Panc1 (cell line): Measurements from ENCODE around the gene EYA2. TPM values are rescaled to one million over a fixed set of nuclear protein-coding genes. Genes with fewer than 3 reads are reported as not detected.

Experiments
- ATAC-seq: fragments of 200-7000 bp; cut with Tn5 transposase; 2 replicates; pipeline ENCODE4 v1.9.1; 2020; ENCODE audit warnings: mild to moderate bottlenecking, moderate library complexity
- BruUV-seq: library from RNA; stranded (reverse); fragments of 400-500 nt; replicated peaks from 2 replicates; lab custom pipeline; 2021; lab: Mats Ljungman, UMichigan
- CTCF ChIA-PET: fragments of 300-600 bp; sonication (Branson Sonifier 250); formaldehyde crosslinking; loops from one replicate; lab custom pipeline; 2022; ENCODE audit warnings: antibody characterized with exemption; lab: Charles Lee
- POLR2A ChIA-PET: fragments of 300-600 bp; sonication (Branson Sonifier 250); formaldehyde crosslinking; loops from one replicate; lab custom pipeline; 2022; ENCODE audit warnings: antibody characterized with exemption; lab: Charles Lee
- DNase-seq: peaks from one replicate; pipeline ENCODE4 v3.0.0-alpha.2; 2010; ENCODE audit warnings: low read depth, low spot score
- H3K27ac ChIP-seq: 2 replicates; pipeline ENCODE4 v1.5.1; 2011; ENCODE audit warnings: mild to moderate bottlenecking, low read length, inconsistent platforms
- H3K27me3 ChIP-seq: fragments of 200-500 bp; sonication (Bioruptor generic); 2 replicates; pipeline ENCODE4 v1.6.0; 2014; ENCODE audit warnings: low read length, inconsistent platforms; ENCODE audit not compliant: control insufficient read depth, insufficient read depth
- H3K36me3 ChIP-seq: fragments of 200-500 bp; sonication (Bioruptor generic); 2 replicates; pipeline ENCODE4 v1.5.1; 2014; ENCODE audit warnings: inconsistent platforms, mild to moderate bottlenecking, low read length, moderate library complexity; ENCODE audit not compliant: control insufficient read depth, insufficient read depth
- H3K4me1 ChIP-seq: 2 replicates; pipeline ENCODE4 v1.5.1; 2011; ENCODE audit warnings: inconsistent platforms, mild to moderate bottlenecking, low read length, moderate library complexity; ENCODE audit not compliant: control insufficient read depth, insufficient read depth
- H3K4me3 ChIP-seq, 2 experiments: 2 replicates each; pipeline ENCODE4 v1.5.1; 2011 to 2012; ENCODE audit warnings: low read depth in 2 of 2, low read length in 2 of 2, mild to moderate bottlenecking in 2 of 2, inconsistent platforms in 1 of 2, moderate library complexity in 1 of 2
- H3K9me3 ChIP-seq: fragments of 200-500 bp; sonication (Bioruptor generic); 2 replicates; pipeline ENCODE4 v1.5.1; 2014; ENCODE audit warnings: low read depth, mild to moderate bottlenecking, inconsistent platforms, low read length, moderate library complexity; ENCODE audit not compliant: control insufficient read depth, insufficient read depth
- POLR2AphosphoS5 ChIP-seq: IDR thresholded peaks from 2 replicates; pipeline ENCODE4 v1.6.1; 2012; ENCODE audit warnings: mild to moderate bottlenecking, low read depth, low read length, moderate library complexity
- SIN3A ChIP-seq: IDR thresholded peaks from 2 replicates; pipeline ENCODE4 v1.6.1; 2012; ENCODE audit warnings: low read depth, mild to moderate bottlenecking, low read length, moderate library complexity, borderline replicate concordance; ENCODE audit not compliant: insufficient read depth
- TCF7L2 ChIP-seq: IDR thresholded peaks from 2 replicates; pipeline ENCODE4 v1.6.1; 2011; ENCODE audit warnings: mild to moderate bottlenecking, low read depth, low read length, inconsistent platforms
- in situ Hi-C: cut with HindIII; loops from 2 replicates; pipeline ENCODE4 v1.10.0; 2016; ENCODE audit warnings: low sequenced_read_pairs, low pct_unique_long_range_greater_than_20kb
- intact Hi-C: fragments of 100-400 bp; cut with micrococcal nuclease; formaldehyde crosslinking; loops from one replicate; pipeline ENCODE4 v1.10.0; 2022; ENCODE audit not compliant: unreplicated experiment
- total RNA-seq: library from RNA; stranded (reverse); gene quantifications from one replicate; pipeline ENCODE4 v1.2.1, GENCODE V29; 2021; ENCODE audit not compliant: unreplicated experiment
- TF ChIP-seq, protein P1 (sequence below): fragments of 450-650 bp; IDR thresholded peaks from 2 replicates; pipeline ENCODE4 v1.5.1; 2017; ENCODE audit warnings: mild to moderate bottlenecking
- TF ChIP-seq, protein P2 (sequence below), 2 experiments: IDR thresholded peaks; 2 replicates each; pipeline ENCODE4 v1.6.1; 2011 to 2012; ENCODE audit warnings: low read depth in 2 of 2, control low read depth in 1 of 2, low read length in 1 of 2, mild to moderate bottlenecking in 1 of 2, moderate library complexity in 1 of 2; ENCODE audit not compliant: insufficient read depth in 1 of 2

The EYA2 gene
- total RNA-seq, 1 experiment from 2014 or later: 1.9 TPM

DNA sequence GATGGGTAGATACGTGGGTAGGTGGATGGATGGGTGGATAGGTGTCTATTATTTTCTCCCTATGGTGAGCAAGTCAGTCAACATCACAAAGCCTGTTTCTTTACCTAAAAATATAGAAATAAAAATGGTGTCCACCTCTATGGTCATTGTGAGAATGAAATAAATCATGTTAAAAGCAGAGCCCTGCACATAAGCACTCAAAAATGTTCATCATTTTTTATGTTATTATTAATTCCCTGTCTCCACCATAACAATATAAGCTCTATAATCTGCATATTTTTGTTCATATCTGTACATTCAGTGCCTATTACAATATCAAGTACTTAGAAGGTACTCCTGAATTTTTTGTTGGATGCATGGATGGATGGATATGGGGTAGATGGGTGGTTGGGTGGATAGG is 284.2 kb downstream of the EYA2 start:
- no peaks in the 10 kb centered on the region for H3K36me3 ChIP-seq
- in situ Hi-C loops (no loop called here), intact Hi-C loops (no loop called here)
- no peak overlapping the region for H3K27ac ChIP-seq
- BruUV-seq: no TSS peak
- POLR2A ChIA-PET: no interaction called here
- DNase-seq (no peak), ATAC-seq (no peak)
- TF ChIP-seq POLR2AphosphoS5 (no peak), SIN3A (no peak), TCF7L2 (no peak)
- TF ChIP-seq, protein P1, sequence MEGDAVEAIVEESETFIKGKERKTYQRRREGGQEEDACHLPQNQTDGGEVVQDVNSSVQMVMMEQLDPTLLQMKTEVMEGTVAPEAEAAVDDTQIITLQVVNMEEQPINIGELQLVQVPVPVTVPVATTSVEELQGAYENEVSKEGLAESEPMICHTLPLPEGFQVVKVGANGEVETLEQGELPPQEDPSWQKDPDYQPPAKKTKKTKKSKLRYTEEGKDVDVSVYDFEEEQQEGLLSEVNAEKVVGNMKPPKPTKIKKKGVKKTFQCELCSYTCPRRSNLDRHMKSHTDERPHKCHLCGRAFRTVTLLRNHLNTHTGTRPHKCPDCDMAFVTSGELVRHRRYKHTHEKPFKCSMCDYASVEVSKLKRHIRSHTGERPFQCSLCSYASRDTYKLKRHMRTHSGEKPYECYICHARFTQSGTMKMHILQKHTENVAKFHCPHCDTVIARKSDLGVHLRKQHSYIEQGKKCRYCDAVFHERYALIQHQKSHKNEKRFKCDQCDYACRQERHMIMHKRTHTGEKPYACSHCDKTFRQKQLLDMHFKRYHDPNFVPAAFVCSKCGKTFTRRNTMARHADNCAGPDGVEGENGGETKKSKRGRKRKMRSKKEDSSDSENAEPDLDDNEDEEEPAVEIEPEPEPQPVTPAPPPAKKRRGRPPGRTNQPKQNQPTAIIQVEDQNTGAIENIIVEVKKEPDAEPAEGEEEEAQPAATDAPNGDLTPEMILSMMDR: no peak
- TF ChIP-seq, protein P2, sequence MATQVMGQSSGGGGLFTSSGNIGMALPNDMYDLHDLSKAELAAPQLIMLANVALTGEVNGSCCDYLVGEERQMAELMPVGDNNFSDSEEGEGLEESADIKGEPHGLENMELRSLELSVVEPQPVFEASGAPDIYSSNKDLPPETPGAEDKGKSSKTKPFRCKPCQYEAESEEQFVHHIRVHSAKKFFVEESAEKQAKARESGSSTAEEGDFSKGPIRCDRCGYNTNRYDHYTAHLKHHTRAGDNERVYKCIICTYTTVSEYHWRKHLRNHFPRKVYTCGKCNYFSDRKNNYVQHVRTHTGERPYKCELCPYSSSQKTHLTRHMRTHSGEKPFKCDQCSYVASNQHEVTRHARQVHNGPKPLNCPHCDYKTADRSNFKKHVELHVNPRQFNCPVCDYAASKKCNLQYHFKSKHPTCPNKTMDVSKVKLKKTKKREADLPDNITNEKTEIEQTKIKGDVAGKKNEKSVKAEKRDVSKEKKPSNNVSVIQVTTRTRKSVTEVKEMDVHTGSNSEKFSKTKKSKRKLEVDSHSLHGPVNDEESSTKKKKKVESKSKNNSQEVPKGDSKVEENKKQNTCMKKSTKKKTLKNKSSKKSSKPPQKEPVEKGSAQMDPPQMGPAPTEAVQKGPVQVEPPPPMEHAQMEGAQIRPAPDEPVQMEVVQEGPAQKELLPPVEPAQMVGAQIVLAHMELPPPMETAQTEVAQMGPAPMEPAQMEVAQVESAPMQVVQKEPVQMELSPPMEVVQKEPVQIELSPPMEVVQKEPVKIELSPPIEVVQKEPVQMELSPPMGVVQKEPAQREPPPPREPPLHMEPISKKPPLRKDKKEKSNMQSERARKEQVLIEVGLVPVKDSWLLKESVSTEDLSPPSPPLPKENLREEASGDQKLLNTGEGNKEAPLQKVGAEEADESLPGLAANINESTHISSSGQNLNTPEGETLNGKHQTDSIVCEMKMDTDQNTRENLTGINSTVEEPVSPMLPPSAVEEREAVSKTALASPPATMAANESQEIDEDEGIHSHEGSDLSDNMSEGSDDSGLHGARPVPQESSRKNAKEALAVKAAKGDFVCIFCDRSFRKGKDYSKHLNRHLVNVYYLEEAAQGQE (IDR thresholded peaks at IDR 0.05; ENCODE audit: insufficient read depth in 1 of 2, low read depth in 2 of 2, low read length in 1 of 2): no peak
- no peaks in the 10 kb centered on the region for H3K4me1 ChIP-seq
- CTCF ChIA-PET: no interaction called here
- no peaks in the 10 kb centered on the region for H3K9me3 ChIP-seq
- H3K4me3 ChIP-seq: no peak overlapping the region
- no peaks in the 10 kb centered on the region for H3K27me3 ChIP-seq

DNA sequence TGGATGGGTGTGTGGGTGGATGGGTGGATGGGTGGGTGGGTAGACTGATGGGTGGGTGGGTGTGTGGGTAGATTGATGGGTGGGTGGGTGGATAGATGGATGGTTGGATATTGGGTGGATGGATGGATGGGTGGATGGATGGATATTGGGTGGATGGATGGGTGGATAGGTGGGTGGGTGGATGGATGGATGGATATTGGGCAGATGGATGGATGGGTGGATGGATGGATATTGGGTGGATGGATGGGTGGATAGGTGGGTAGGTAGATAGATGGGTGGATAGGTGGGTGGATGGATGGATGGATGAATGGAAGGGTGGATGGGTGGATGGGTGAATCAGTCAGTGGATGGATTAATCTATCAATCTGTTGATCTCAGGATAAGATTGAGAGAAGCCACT is 284.6 kb downstream of the EYA2 start:
- CTCF ChIA-PET: no interaction called here
- Histone ChIP-seq H3K9me3 (no peaks in the 10 kb centered on the region), H3K27me3 (no peaks in the 10 kb centered on the region), H3K4me3 (no peak overlapping the region), H3K4me1 (no peaks in the 10 kb centered on the region), H3K36me3 (no peaks in the 10 kb centered on the region), H3K27ac (no peak overlapping the region)
- intact Hi-C loops: no loop called here
- TF ChIP-seq SIN3A (no peak), POLR2AphosphoS5 (no peak), TCF7L2 (no peak)
- TF ChIP-seq, protein P2 (IDR thresholded peaks at IDR 0.05; ENCODE audit: insufficient read depth in 1 of 2, low read depth in 2 of 2, low read length in 1 of 2): no peak
- TF ChIP-seq, protein P1: no peak
- POLR2A ChIA-PET: no interaction called here
- BruUV-seq: no TSS peak
- in situ Hi-C loops: no loop called here
- ATAC-seq (no peak), DNase-seq (no peak)
